Ectodermal cell (in vitro differentiated cells): ENCODE data around the gene RACK1.

Experiments
- H3K27ac ChIP-seq: 2 replicates; pipeline ENCODE4 v1.7.0; 2013; ENCODE audit warnings: mild to moderate bottlenecking, low read depth, low read length; ENCODE audit not compliant: insufficient read depth, poor library complexity, severe bottlenecking
- H3K27me3 ChIP-seq: 2 replicates; pipeline ENCODE4 v1.7.0; 2013; ENCODE audit warnings: mild to moderate bottlenecking, low read length; ENCODE audit not compliant: insufficient read depth, control insufficient read depth, poor library complexity, severe bottlenecking
- H3K36me3 ChIP-seq: one replicate; pipeline ENCODE4 v1.7.0; 2013; ENCODE audit warnings: low read length; ENCODE audit not compliant: control insufficient read depth, insufficient read depth
- H3K4me1 ChIP-seq: one replicate; pipeline ENCODE4 v1.7.0; 2013; ENCODE audit warnings: low read length; ENCODE audit not compliant: control insufficient read depth, insufficient read depth
- H3K4me3 ChIP-seq: 2 replicates; pipeline ENCODE4 v1.7.0; 2013; ENCODE audit warnings: low read depth, low read length, control low read depth; ENCODE audit not compliant: insufficient read depth
- H3K9me3 ChIP-seq: 2 replicates; pipeline ENCODE4 v1.7.0; 2013; ENCODE audit warnings: mild to moderate bottlenecking, low read length, moderate library complexity; ENCODE audit not compliant: control insufficient read depth
- WGBS, 2 experiments: methylation state at CpG; one replicate each; pipeline ENCODE4 v1.1.7; 2013; ENCODE audit warnings: missing lambda C conversion rate in 2 of 2; 5-methylcytosine and 5-hydroxymethylcytosine counted together

Gene RACK1

GRCh38 chr5:181242031-181242451 lies 1.7 kb downstream of the RACK1 start:
- peaks cover 6% of the 10 kb centered on the region for H3K4me1 ChIP-seq
- no peaks in the 10 kb centered on the region for H3K27me3 ChIP-seq
- peak overlapping the region; percentile 91 for H3K4me3 ChIP-seq
- H3K9me3 ChIP-seq = no peaks in the 10 kb centered on the region
- WGBS, 2 experiments = 61 to 70% methylated on average over 6 of the region's 6 CpGs
- peaks cover 46% of the 10 kb centered on the region for H3K36me3 ChIP-seq
- no peak overlapping the region for H3K27ac ChIP-seq

GRCh38 chr5:181241393-181241975 lies 2.2 kb downstream of the RACK1 start:
- H3K4me3 ChIP-seq = peak overlapping the region; percentile 91
- H3K36me3 ChIP-seq = peaks cover 52% of the 10 kb centered on the region
- H3K4me1 ChIP-seq = peaks cover 6% of the 10 kb centered on the region
- H3K27ac ChIP-seq = no peak overlapping the region
- 88 to 92% methylated on average over 6 of the region's 6 CpGs for WGBS, 2 experiments
- H3K27me3 ChIP-seq = no peaks in the 10 kb centered on the region
- H3K9me3 ChIP-seq = no peaks in the 10 kb centered on the region

GRCh38 chr5:181239062-181239663 lies 4.5 kb downstream of the RACK1 start:
- H3K27ac ChIP-seq = no peak overlapping the region
- H3K4me1 ChIP-seq = peaks cover 6% of the 10 kb centered on the region
- H3K9me3 ChIP-seq = no peaks in the 10 kb centered on the region
- H3K36me3 ChIP-seq = peaks cover 61% of the 10 kb centered on the region
- H3K27me3 ChIP-seq = no peaks in the 10 kb centered on the region
- WGBS, 2 experiments = 94% methylated on average over 9 of the region's 9 CpGs
- no peak overlapping the region for H3K4me3 ChIP-seq

- 94 to 96% methylated on average over 5 of the region's 5 CpGs for WGBS, 2 experiments
- H3K4me3 ChIP-seq = no peak overlapping the region
- no peaks in the 10 kb centered on the region for H3K27me3 ChIP-seq
- H3K27ac ChIP-seq = no peak overlapping the region
- H3K36me3 ChIP-seq = peaks cover 62% of the 10 kb centered on the region
- peaks cover 6% of the 10 kb centered on the region for H3K4me1 ChIP-seq
- H3K9me3 ChIP-seq = no peaks in the 10 kb centered on the region
Observed at GRCh38 chr5:181237729-181238385, 5.8 kb downstream of the RACK1 start.

- Histone ChIP-seq H3K36me3 (peaks cover 63% of the 10 kb centered on the region), H3K4me1 (peaks cover 6% of the 10 kb centered on the region), H3K27me3 (no peaks in the 10 kb centered on the region), H3K4me3 (no peak overlapping the region), H3K27ac (no peak overlapping the region), H3K9me3 (no peaks in the 10 kb centered on the region)
- WGBS, 2 experiments = 96% methylated on average over 10 of the region's 10 CpGs
Observed at GRCh38 chr5:181236954-181237641, 6.6 kb downstream of the RACK1 start.

GRCh38 chr5:181236471-181236870 lies 7.2 kb downstream of the RACK1 start:
- Histone ChIP-seq H3K27ac (no peak overlapping the region), H3K36me3 (peaks cover 61% of the 10 kb centered on the region), H3K4me3 (no peak overlapping the region), H3K4me1 (no peaks in the 10 kb centered on the region), H3K27me3 (no peaks in the 10 kb centered on the region), H3K9me3 (no peaks in the 10 kb centered on the region)
- 93 to 97% methylated on average over 5 to 6 of the region's 6 CpGs for WGBS, 2 experiments

GRCh38 chr5:181235689-181236366 lies 7.9 kb downstream of the RACK1 start:
- Histone ChIP-seq H3K27ac (peak overlapping the region; percentile 36), H3K4me1 (no peaks in the 10 kb centered on the region), H3K9me3 (no peaks in the 10 kb centered on the region), H3K27me3 (no peaks in the 10 kb centered on the region), H3K4me3 (no peak overlapping the region), H3K36me3 (peaks cover 59% of the 10 kb centered on the region)
- 92 to 94% methylated on average over 5 of the region's 5 CpGs for WGBS, 2 experiments

- H3K9me3 ChIP-seq = no peaks in the 10 kb centered on the region
- peaks cover 56% of the 10 kb centered on the region for H3K36me3 ChIP-seq
- H3K27me3 ChIP-seq = no peaks in the 10 kb centered on the region
- 91 to 93% methylated on average over 5 of the region's 5 CpGs for WGBS, 2 experiments
- no peaks in the 10 kb centered on the region for H3K4me1 ChIP-seq
- H3K4me3 ChIP-seq = no peak overlapping the region
- H3K27ac ChIP-seq = peak overlapping the region; percentile 36
Observed at GRCh38 chr5:181235323-181235688, 8.4 kb downstream of the RACK1 start.

GRCh38 chr5:181234455-181235306 lies 9.0 kb downstream of the RACK1 start:
- 91 to 93% methylated on average over 22 of the region's 22 CpGs for WGBS, 2 experiments
- Histone ChIP-seq H3K27me3 (no peaks in the 10 kb centered on the region), H3K27ac (peak overlapping the region; percentile 3), H3K4me3 (no peak overlapping the region), H3K4me1 (no peaks in the 10 kb centered on the region), H3K9me3 (no peaks in the 10 kb centered on the region), H3K36me3 (peaks cover 57% of the 10 kb centered on the region)
